ENCODE measurements around the gene ZNF581. TPM values are rescaled to one million over a fixed set of nuclear protein-coding genes. Genes with fewer than 3 reads are reported as not detected.

Gene ZNF581
- total and polyA plus RNA-seq, 2 experiments from 2014 or later, result 22.3 to 42.0 TPM

DNA sequence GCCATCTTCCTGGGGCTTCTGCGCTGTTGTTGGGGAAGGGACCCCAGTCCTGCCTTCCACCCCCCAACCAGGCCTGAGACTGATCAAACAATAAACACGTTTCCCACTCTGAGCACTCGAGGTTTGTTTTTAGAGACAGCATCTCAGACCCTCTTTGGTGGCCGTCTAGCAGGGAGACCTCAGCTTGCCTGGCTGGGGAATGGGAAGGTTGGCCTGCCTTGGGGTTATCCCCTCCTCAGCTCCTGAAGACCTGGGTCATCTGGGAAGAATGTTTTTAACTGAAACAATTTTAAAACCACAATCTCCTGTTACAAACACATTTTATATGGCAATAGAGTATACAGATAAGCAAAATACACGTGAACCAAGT, 2.0 kb downstream of the ZNF581 start:
- peaks cover 19% of the 10 kb centered on the region for H3K4me1 ChIP-seq (ENCODE audit: low read depth)
- TF ChIP-seq CTCF (IDR thresholded peaks at IDR 0.05; ENCODE audit: low read depth, low read length), result no peak
- H3K4me3 ChIP-seq, result no peak overlapping the region
- no peaks in the 10 kb centered on the region for H3K9me3 ChIP-seq (ENCODE audit: low read depth)
- no peak overlapping the region for H3K27ac ChIP-seq
- H3K36me3 ChIP-seq, result no peaks in the 10 kb centered on the region
- no peak for DNase-seq (ENCODE audit: low read depth in 1 of 2, low spot score in 1 of 2)
- H3K27me3 ChIP-seq, result no peaks in the 10 kb centered on the region

- no peak for DNase-seq (ENCODE audit: low read depth in 1 of 2, low spot score in 1 of 2)
- peaks cover 19% of the 10 kb centered on the region for H3K4me1 ChIP-seq (ENCODE audit: low read depth)
These were observed 3.7 kb downstream of the ZNF581 start for GRCh38 chr19:55646889-55647731.

DNA sequence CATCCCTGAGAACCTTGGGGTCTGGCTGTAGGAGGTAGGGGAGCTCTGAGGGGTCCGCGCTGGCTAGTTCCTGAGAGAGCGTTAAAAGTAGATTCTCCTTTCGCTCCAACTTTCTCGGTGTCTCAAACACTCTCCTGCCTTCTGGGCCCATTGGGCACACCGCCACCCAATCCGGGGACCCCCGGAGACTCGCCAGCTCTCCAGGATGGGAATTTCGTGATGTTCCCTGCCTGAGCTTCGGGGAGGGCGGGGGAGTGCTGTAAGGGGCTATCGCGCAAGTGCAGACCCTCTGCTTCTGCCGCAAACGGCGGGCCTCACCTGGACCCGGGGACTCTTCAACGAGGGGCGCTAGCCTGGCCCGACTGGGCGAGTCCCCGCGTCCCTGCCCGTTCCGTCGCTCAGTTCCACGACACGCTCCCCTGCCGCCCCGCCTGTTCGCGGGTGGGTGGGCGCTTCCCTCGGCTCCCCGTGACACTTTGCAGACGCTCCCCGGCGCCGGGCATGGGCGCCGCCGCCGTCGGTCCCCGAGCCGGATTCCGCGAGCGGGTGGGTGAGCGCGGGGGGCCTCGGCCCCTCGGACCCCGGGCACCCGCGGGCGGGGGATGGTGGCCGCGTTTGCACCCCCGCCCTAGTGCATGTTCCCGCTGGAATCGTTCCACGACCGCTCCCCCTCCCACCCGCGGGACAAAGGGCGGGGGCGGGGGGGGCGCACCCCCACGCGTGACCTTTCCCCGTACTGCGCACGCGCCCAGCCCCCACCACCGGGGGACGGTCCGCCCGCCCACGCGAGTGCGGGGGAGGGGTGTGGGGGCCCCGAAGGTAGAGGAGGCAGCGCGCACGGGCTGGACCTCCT, 4.5 kb downstream of the ZNF581 start, which contains the start of gene CCDC106:
Gene CCDC106, plus strand, starts transcription at position 481 of the 853 bp plus-strand sequence. CDS start 835 bp downstream, outside the sequence.
- H3K27ac ChIP-seq, result peak within 1 kb of the TSS; percentile 91
- peaks cover 12% of the 10 kb centered on the region for H3K4me1 ChIP-seq (ENCODE audit: low read depth)
- H3K9me3 ChIP-seq (ENCODE audit: low read depth), result no peaks in the 10 kb centered on the region
- no peaks in the 10 kb centered on the region for H3K36me3 ChIP-seq
- no peaks in the 10 kb centered on the region for H3K27me3 ChIP-seq
- no peak for TF ChIP-seq CTCF (IDR thresholded peaks at IDR 0.05; ENCODE audit: low read depth, low read length)
- DNase-seq (ENCODE audit: low read depth in 1 of 2, low spot score in 1 of 2), result peak; percentile 86
- peak within 1 kb of the TSS; percentile 94 for H3K4me3 ChIP-seq

More at GRCh38 chr19:55646889-55647731, 3.7 kb downstream of the ZNF581 start:
- H3K27ac ChIP-seq, result peak overlapping the region; percentile 91
- H3K27me3 ChIP-seq, result no peaks in the 10 kb centered on the region
- H3K4me3 ChIP-seq, result peak overlapping the region; percentile 94
- no peak for TF ChIP-seq CTCF (IDR thresholded peaks at IDR 0.05; ENCODE audit: low read depth, low read length)
- no peaks in the 10 kb centered on the region for H3K9me3 ChIP-seq (ENCODE audit: low read depth)
- H3K36me3 ChIP-seq, result no peaks in the 10 kb centered on the region

DNA sequence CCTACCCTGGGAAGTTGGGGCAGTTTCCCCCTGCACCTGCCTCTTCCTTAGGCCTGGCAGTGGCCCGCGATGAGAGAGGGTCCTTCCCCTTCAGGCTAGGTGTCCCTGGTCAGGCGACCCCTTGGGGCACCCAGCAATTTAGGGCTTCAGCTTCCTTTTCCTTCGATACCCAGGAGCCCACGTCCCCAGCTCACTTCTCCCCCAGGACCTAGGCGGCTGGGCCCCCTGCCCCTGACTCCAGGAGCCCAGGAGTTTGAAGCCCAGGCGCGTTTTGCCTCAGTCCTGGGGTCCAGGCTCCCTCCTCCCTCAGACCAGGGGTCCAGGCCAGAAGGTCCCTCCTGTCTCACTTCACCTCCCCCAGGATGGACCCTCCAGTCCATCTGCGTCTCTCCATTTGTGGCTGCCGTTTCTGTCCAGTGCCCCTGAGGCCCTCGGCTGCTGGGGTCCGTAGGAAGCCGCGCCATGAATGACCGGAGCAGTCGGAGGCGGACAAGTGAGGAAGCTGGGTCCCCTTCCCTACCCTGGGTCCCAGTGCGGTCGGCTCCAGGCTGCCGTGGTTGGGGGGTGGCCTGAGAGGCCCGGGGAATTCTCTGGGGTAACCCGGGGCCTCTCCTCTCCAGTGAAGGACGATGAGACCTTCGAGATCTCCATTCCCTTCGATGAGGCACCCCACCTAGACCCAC, 5.3 kb downstream of the ZNF581 start:
- no peak for TF ChIP-seq CTCF (IDR thresholded peaks at IDR 0.05; ENCODE audit: low read depth, low read length)
- H3K9me3 ChIP-seq (ENCODE audit: low read depth), result no peaks in the 10 kb centered on the region
- peak overlapping the region; percentile 94 for H3K4me3 ChIP-seq
- H3K27ac ChIP-seq, result peak overlapping the region; percentile 91
- DNase-seq (ENCODE audit: low read depth in 1 of 2, low spot score in 1 of 2), result peak in 1 of 2 donors; percentile 29
- H3K36me3 ChIP-seq, result no peaks in the 10 kb centered on the region
- peaks cover 9% of the 10 kb centered on the region for H3K4me1 ChIP-seq (ENCODE audit: low read depth)
- H3K27me3 ChIP-seq, result no peaks in the 10 kb centered on the region
